GM23248 (cell line): ENCODE measurements around the gene ROR1. TPM values are rescaled to one million over a fixed set of nuclear protein-coding genes. Genes with fewer than 3 reads are reported as not detected.

Source experiments
- DNase-seq: peaks from one replicate; pipeline ENCODE4 v3.0.0-alpha.2; 2015
- H2AFZ ChIP-seq: fragments of 200-600 bp; sonication (generic); 2 replicates; pipeline ENCODE4 v1.6.1; 2016; ENCODE audit warnings: antibody characterized with exemption
- H3F3A ChIP-seq: fragments of 200-600 bp; sonication (generic); 2 replicates; pipeline ENCODE4 v1.6.1; 2016; ENCODE audit warnings: mild to moderate bottlenecking, antibody characterized with exemption, mixed run types; ENCODE audit not compliant: insufficient read depth
- H3K27ac ChIP-seq: fragments of 200-600 bp; sonication (generic); 2 replicates; pipeline ENCODE4 v1.5.1; 2016; ENCODE audit warnings: mild to moderate bottlenecking
- H3K27me3 ChIP-seq: fragments of 200-600 bp; sonication (generic); replicated peaks from 2 replicates; pipeline ENCODE4 v1.6.1; 2016; ENCODE audit warnings: mild to moderate bottlenecking; ENCODE audit not compliant: insufficient read depth
- H3K36me3 ChIP-seq: fragments of 200-600 bp; sonication (generic); 2 replicates; pipeline ENCODE4 v1.6.1; 2016; ENCODE audit warnings: low read depth, mild to moderate bottlenecking
- H3K4me1 ChIP-seq: fragments of 200-600 bp; sonication (generic); 2 replicates; pipeline ENCODE4 v1.6.1; 2016; ENCODE audit warnings: mild to moderate bottlenecking; ENCODE audit not compliant: insufficient read depth
- H3K4me2 ChIP-seq: fragments of 200-600 bp; sonication (generic); one replicate; pipeline ENCODE4 v1.6.1; 2016; ENCODE audit warnings: mild to moderate bottlenecking; ENCODE audit not compliant: unreplicated experiment
- H3K4me3 ChIP-seq: fragments of 200-600 bp; sonication (generic); 2 replicates; pipeline ENCODE4 v1.5.1; 2016; ENCODE audit warnings: mild to moderate bottlenecking
- H3K79me2 ChIP-seq: fragments of 200-600 bp; sonication (generic); 2 replicates; pipeline ENCODE4 v1.6.1; 2016; ENCODE audit warnings: mild to moderate bottlenecking; ENCODE audit not compliant: insufficient read depth
- H3K9ac ChIP-seq: fragments of 200-600 bp; sonication (generic); 2 replicates; pipeline ENCODE4 v1.6.1; 2016; ENCODE audit warnings: mild to moderate bottlenecking
- H3K9me2 ChIP-seq: fragments of 200-600 bp; sonication (generic); 2 replicates; pipeline ENCODE4 v1.6.1; 2016; ENCODE audit warnings: mixed run types, mild to moderate bottlenecking, moderate library complexity; ENCODE audit not compliant: insufficient read depth
- H3K9me3 ChIP-seq: fragments of 200-600 bp; sonication (generic); one replicate; pipeline ENCODE4 v1.6.1; 2017; ENCODE audit warnings: low read depth
- H4K20me1 ChIP-seq: fragments of 200-600 bp; sonication (generic); 2 replicates; pipeline ENCODE4 v1.6.0; 2016; ENCODE audit not compliant: insufficient read depth
- EZH2 ChIP-seq: fragments of 200-600 bp; sonication (generic); IDR thresholded peaks from 2 replicates; pipeline ENCODE4 v1.6.1; 2018; ENCODE audit warnings: antibody characterized with exemption, mild to moderate bottlenecking; ENCODE audit not compliant: insufficient read depth, poor library complexity, severe bottlenecking
- EZH2phosphoT487 ChIP-seq: fragments of 200-600 bp; sonication (generic); IDR thresholded peaks from 2 replicates; pipeline ENCODE4 v1.6.1; 2018; ENCODE audit warnings: antibody characterized with exemption, moderate library complexity, mild to moderate bottlenecking, low read depth; ENCODE audit not compliant: insufficient read depth
- WGBS, 2 experiments: methylation state at CpG; one replicate each; pipeline ENCODE4 v1.1.6; 2015 to 2017; ENCODE audit warnings: low lambda C conversion rate in 2 of 2, low coverage in 1 of 2; ENCODE audit errors: missing lambda C conversion rate in 2 of 2; 5-methylcytosine and 5-hydroxymethylcytosine counted together
- in situ Hi-C: fragments of 300-500 bp; cut with MboI; formaldehyde crosslinking; loops from 2 replicates; pipeline ENCODE4 v1.15.0; 2020
- polyA plus RNA-seq: library from polyadenylated mRNA; unstranded; fragments of >200 nt; fragmentation: Nextera tagmentation; extraction: Ambion mirVana; gene quantifications from 2 replicates; pipeline ENCODE4 v1.2.1, GENCODE V29; 2016
- total RNA-seq: library from RNA; depleted of rRNA; stranded (reverse); fragments of >200 nt; shearing (Covaris generic); gene quantifications from 2 replicates; pipeline ENCODE4 v1.2.3, GENCODE V29; 2014

Gene ROR1
- total and polyA plus RNA-seq, 2 experiments from 2014 or later: 12.0 to 13.3 TPM

GRCh38 chr1:63739452-63739851 lies 34.4 kb upstream of the ROR1 start:
- H4K20me1 ChIP-seq: no peaks in the 10 kb centered on the region
- no peak overlapping the region for H3K4me2 ChIP-seq
- no peaks in the 10 kb centered on the region for H3K4me1 ChIP-seq
- no peaks in the 10 kb centered on the region for H3K36me3 ChIP-seq
- H3K9ac ChIP-seq: no peak overlapping the region
- H3K27me3 ChIP-seq: no peaks in the 10 kb centered on the region
- no peaks in the 10 kb centered on the region for H3F3A ChIP-seq
- no peak overlapping the region for H3K4me3 ChIP-seq
- no peaks in the 10 kb centered on the region for H3K9me3 ChIP-seq
- no peaks in the 10 kb centered on the region for H3K79me2 ChIP-seq
- H3K9me2 ChIP-seq: no peaks in the 10 kb centered on the region
- 41 to 54% methylated on average over 2 of the region's 2 CpGs for WGBS, 2 experiments
- no peak overlapping the region for H2AFZ ChIP-seq
- TF ChIP-seq EZH2phosphoT487 (no peak), EZH2 (no peak)
- in situ Hi-C loops: no loop called here
- H3K27ac ChIP-seq: no peak overlapping the region
- DNase-seq: no peak

- no peaks in the 10 kb centered on the region for H3K9me3 ChIP-seq
- H3K4me1 ChIP-seq: no peaks in the 10 kb centered on the region
- no peak overlapping the region for H3K9ac ChIP-seq
- H4K20me1 ChIP-seq: no peaks in the 10 kb centered on the region
- WGBS, 2 experiments: 93 to 95% methylated on average over 2 of the region's 2 CpGs
- no peak for DNase-seq
- H2AFZ ChIP-seq: no peak overlapping the region
- no peaks in the 10 kb centered on the region for H3K9me2 ChIP-seq
- no peaks in the 10 kb centered on the region for H3K27me3 ChIP-seq
- H3K36me3 ChIP-seq: no peaks in the 10 kb centered on the region
- H3K79me2 ChIP-seq: no peaks in the 10 kb centered on the region
- H3K4me2 ChIP-seq: no peak overlapping the region
- TF ChIP-seq EZH2 (no peak), EZH2phosphoT487 (no peak)
- no peak overlapping the region for H3K4me3 ChIP-seq
- no peaks in the 10 kb centered on the region for H3F3A ChIP-seq
- in situ Hi-C loops: no loop called here
- H3K27ac ChIP-seq: no peak overlapping the region
Measured at GRCh38 chr1:63740432-63740831, 33.4 kb upstream of the ROR1 start.

- Histone ChIP-seq H3K27ac (no peak overlapping the region), H3K4me2 (no peak overlapping the region), H3K27me3 (no peaks in the 10 kb centered on the region), H4K20me1 (no peaks in the 10 kb centered on the region), H3K9me2 (no peaks in the 10 kb centered on the region), H3F3A (no peaks in the 10 kb centered on the region), H2AFZ (no peak overlapping the region), H3K9ac (no peak overlapping the region), H3K4me1 (no peaks in the 10 kb centered on the region), H3K4me3 (no peak overlapping the region), H3K36me3 (no peaks in the 10 kb centered on the region), H3K79me2 (no peaks in the 10 kb centered on the region), H3K9me3 (no peaks in the 10 kb centered on the region)
- no peak for TF ChIP-seq EZH2
- TF ChIP-seq EZH2phosphoT487: no peak
- no peak for DNase-seq
- in situ Hi-C loops: no loop called here
Measured at GRCh38 chr1:63742526-63742925, 31.3 kb upstream of the ROR1 start.

GRCh38 chr1:63743781-63744180 lies 30.0 kb upstream of the ROR1 start:
- DNase-seq: no peak
- no peaks in the 10 kb centered on the region for H3K9me2 ChIP-seq
- in situ Hi-C loops: no loop called here

GRCh38 chr1:63746129-63746864 lies 27.5 kb upstream of the ROR1 start:
- in situ Hi-C loops: no loop called here
- no peak overlapping the region for H3K27ac ChIP-seq
- H3K9ac ChIP-seq: no peak overlapping the region
- H3K4me2 ChIP-seq: no peak overlapping the region
- no peak overlapping the region for H3K4me3 ChIP-seq
- no peaks in the 10 kb centered on the region for H3K4me1 ChIP-seq
- DNase-seq: peak; percentile 42
- TF ChIP-seq EZH2 (no peak), EZH2phosphoT487 (no peak)
- no peaks in the 10 kb centered on the region for H3K9me2 ChIP-seq
- peaks cover 6% of the 10 kb centered on the region for H3K27me3 ChIP-seq
- no peak overlapping the region for H2AFZ ChIP-seq
- no peaks in the 10 kb centered on the region for H3K79me2 ChIP-seq
- H3K36me3 ChIP-seq: no peaks in the 10 kb centered on the region
- H3F3A ChIP-seq: no peaks in the 10 kb centered on the region
- H4K20me1 ChIP-seq: no peaks in the 10 kb centered on the region
- WGBS, 2 experiments: 87 to 88% methylated on average over 12 of the region's 12 CpGs
- no peaks in the 10 kb centered on the region for H3K9me3 ChIP-seq

More at GRCh38 chr1:63743781-63744180, 30.0 kb upstream of the ROR1 start:
- H3K27me3 ChIP-seq: peaks cover 6% of the 10 kb centered on the region
- H3K27ac ChIP-seq: no peak overlapping the region
- H2AFZ ChIP-seq: no peak overlapping the region
- H3K9ac ChIP-seq: no peak overlapping the region
- no peaks in the 10 kb centered on the region for H3K79me2 ChIP-seq
- H3K9me3 ChIP-seq: no peaks in the 10 kb centered on the region
- no peaks in the 10 kb centered on the region for H3F3A ChIP-seq
- H4K20me1 ChIP-seq: no peaks in the 10 kb centered on the region
- no peak overlapping the region for H3K4me2 ChIP-seq
- H3K36me3 ChIP-seq: no peaks in the 10 kb centered on the region
- TF ChIP-seq EZH2 (no peak), EZH2phosphoT487 (no peak)
- no peaks in the 10 kb centered on the region for H3K4me1 ChIP-seq
- H3K4me3 ChIP-seq: no peak overlapping the region
